Eye (tissue), 1 donor: ENCODE data around the gene RFX3.

Experiments used
- DNase-seq: peaks from one replicate; pipeline ENCODE4 v3.0.0-alpha.2; 2015

Gene RFX3

GRCh38 chr9:3268223-3268622 is 257.6 kb downstream of the RFX3 start:
- no peak for DNase-seq

- DNase-seq = no peak
Observed at GRCh38 chr9:3263698-3264097, 262.1 kb downstream of the RFX3 start.

DNA sequence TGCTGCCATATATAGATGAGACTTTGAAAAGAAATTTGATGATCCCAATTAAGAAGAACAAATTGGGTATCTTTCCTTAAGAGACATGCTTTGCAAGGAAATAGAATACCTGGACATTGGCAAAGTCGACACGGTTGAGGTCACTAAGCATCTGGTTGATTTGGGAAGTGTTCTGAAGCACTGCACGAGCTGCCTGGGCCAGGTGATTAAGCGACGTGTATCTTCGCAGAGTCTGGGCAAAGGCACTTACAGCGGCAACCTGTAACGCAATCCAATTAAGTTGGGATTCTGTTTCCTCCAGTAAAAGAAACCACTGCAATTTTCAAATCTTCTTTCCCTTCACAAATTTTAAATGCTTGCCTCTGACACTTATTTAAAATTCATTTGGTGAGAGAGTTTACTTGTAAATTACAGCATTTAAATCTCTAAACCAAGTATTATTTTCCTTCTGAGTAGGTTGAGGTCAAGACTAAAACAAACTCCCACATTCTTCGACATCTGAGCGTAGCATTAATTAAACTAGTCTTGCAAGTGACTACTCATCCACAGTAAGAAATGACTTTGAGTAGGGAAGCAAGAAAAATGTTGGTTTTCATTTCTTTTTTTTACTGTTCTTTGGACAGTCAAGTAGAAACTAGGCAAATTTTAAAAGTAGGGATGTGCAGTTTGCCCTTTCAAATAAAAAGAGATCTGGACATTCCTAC is 262.8 kb downstream of the RFX3 start:
- DNase-seq = no peak

DNA sequence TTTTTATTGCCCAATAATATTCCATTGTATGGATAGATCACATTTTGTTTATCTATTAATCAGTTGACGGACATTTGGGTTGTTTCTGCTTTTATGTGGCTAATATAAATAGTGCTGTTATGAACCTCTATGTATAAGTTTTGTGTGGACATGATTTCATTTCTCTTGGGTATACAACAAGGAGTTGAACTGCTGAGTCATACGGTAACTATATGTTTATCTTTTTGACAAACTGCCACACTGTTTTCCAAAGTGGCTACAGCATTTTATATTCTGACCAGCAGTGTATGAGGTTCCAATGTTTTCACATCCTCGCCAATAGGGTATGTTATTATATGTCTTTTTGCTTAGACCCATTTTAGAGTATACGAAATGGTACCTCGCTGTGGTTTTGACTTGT is 264.3 kb downstream of the RFX3 start:
- DNase-seq = no peak

GRCh38 chr9:3256571-3257330 is 269.1 kb downstream of the RFX3 start:
- no peak for DNase-seq

DNA sequence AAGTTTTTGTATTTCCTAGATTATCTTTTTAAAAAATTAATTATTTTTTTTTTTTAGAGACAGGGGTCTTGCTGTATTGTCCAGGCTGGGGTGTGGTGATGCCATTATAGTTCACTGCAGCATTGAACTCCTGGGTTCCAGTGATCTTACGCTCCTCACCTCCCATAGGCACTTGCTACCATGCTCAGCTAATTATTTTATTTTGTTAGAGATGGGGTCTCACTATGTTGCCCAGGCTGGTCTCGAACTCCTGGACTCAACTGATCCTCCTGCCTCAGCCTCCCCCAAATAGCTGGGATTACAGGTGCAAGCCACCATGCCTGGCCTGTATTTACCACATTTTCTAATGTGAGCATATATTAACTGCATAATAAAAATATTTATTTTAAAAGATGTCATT is 274.5 kb downstream of the RFX3 start:
- no peak for DNase-seq

- DNase-seq = no peak
Observed at GRCh38 chr9:3250741-3251140, 275.1 kb downstream of the RFX3 start.

GRCh38 chr9:3247211-3247610 is 278.6 kb downstream of the RFX3 start:
- no peak for DNase-seq

DNA sequence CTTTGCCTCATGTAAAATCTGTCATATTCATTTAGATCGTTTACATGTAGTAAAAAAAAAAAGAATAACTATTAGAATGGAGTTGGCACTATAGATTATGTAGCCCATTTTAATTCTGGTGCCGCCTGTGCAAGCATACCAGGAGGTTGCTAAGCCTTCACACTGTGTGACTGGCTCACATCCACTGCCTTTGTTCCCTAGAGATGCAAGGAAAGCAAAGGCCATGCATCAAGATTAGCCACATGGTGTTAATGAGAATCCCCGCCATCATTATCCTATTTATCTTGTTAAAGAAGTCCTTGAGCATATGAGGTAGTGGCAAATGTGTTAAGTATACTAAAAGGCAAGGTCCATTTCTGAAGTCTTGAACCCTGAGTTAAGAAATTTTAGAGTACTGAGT is 279.6 kb downstream of the RFX3 start:
- no peak for DNase-seq

DNA sequence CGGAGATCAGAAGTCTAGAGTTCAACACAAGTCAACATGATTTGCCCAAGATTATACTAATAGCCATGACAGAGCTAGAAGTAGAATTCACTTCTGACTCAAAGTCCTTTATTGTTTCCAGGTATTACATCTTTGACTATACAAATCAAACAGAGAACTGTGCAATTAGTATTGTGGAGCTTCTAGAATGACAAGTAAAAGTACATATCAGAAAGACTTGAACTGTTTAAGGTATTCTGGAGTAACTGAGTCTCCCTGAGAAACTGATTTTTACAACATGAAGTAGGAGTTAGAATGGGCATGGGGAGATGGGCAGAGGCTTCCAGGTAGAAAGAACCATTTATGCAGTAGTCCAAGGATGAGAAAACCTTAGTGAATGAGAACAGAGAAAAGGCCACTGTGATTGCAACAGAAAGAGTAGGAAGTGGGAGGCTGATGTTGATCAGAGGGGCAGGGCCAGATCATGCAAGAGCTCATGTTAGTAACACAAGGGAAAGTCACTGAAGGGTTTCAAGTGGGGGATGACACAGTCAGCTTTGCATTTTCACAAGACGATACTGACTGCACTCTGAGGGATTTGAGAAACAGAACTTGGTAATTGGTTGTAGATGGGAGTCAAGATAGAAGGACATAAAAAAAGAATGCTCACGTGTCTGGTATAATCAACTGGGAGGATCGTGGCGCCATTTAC is 280.7 kb downstream of the RFX3 start:
- DNase-seq = no peak

DNA sequence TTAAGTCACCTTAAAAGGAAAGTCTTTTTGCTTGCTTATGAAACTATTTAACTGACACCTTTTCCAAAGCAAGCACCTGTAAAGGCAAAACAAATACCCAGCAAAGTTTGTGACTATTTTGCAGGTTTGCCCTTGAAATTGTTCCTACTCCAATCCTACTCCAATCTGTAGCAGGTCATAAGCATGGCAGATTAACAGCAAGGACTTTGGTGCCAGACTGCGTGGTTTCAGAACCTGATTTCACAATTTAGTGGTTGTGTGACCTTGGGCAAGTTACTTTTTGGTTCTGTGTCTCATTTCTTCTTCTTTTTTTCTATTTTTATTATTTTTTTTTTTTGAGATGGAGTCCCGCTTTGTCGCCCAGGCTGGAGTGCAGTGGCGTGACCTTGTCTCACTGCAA is 282.1 kb downstream of the RFX3 start:
- DNase-seq = no peak

DNA sequence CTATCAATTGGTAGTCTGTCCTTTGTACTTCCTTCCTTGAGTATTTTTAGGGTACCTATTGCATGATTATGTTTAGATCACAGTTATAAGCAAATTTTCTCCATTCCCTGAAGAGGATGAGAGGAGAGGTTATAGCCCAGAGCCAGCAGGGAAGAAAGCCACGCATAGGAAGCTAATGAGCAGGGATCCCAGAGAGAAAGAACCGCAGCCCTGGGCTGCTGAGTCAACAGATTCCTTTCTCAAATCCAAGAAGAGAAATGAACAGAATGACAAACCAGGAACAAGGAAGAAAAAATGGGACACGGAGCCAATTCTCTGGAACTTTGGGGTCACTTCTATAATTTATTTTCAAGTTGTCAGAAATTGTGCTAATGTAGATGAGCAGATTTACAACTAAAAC is 284.5 kb downstream of the RFX3 start:
- DNase-seq = peak; percentile 37

DNA sequence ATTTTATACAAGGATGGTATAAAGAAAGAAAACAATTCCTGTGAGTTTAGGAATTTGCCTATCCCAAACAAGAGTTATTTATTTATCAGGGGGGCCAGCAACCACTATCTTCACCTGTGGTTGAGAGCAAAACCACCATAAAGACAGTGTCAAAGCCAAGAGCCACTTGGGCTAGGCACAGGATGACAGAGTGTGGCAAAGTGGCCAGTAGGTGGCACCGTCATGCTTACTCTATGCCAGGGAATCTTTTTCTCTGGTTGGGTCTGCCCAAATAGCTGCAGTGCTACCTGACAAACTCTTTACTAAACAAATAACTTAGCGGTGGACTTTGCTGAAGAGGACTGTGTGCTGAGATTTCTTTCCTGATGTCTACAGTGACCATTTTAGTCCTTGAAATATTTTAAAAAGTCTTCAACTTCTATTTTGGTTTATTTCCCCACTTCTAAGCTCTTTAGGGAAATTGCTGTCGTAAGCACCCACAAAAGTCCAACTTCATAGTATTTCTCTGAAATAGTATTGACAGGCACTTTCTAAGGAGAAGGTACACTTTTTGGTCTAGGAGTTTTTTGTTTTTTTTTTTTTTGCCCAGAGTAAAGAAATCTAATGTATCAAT is 285.0 kb downstream of the RFX3 start:
- peak; percentile 76 for DNase-seq

DNA sequence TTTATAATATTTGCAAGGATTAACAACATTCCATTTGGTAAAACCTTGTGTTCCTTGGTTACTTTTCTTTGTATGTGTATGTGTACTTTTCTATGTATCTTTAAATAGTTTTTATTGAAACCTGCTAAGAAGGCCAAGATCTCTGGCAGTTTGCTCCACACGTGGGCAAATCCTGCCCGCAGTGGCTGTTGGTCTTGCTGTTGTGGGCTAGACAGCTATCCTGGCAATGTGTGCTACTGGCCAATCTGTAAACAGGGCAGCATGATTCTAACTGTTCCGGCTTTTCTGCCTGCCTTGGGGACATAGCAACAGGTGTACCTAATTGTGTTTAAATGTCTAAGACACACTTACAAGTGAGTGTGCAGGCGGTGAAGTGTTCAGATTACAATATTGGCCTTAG is 286.6 kb downstream of the RFX3 start:
- DNase-seq = no peak

DNA sequence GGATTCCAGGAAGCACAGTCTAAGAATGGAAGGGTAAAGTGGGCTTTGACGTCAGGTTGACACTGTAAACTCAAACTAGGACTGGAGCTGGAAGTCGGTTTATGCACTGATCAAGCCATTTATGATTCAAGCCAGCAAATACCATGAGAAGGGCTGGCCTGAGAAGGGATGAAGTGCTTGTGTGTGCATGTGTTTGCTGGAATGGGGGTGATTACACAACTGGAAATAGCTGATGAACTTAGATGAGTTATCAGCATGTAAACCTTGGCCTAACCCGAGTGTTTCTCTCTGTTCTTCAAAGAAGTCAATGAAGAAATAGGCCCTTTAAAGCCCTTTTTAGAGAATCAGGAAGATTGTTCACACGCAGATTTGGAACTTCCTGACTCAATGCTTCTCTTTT is 287.6 kb downstream of the RFX3 start:
- DNase-seq = no peak

- DNase-seq = no peak
Observed at GRCh38 chr9:3237121-3237520, 288.7 kb downstream of the RFX3 start.

DNA sequence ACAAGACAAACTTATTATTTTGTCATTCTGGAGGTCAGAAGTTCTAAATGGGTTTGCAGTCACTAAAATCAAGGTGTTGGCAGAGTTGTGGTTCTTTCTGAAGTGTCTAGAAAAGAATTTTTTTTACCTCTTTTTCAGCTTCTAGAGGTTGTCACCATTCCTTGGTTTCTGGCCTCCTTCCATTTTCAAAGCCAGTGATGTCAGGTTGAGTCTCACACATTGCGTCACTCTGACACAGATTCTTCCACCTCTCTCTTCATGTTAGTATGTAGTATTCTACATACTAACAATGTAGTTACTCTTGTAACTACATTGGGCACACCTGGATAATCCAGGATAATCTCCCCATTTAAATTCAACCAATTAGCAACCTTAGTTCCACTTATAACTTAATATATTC is 290.3 kb downstream of the RFX3 start:
- no peak for DNase-seq

GRCh38 chr9:3224931-3225330 is 300.9 kb downstream of the RFX3 start:
- peak; percentile 26 for DNase-seq

DNA sequence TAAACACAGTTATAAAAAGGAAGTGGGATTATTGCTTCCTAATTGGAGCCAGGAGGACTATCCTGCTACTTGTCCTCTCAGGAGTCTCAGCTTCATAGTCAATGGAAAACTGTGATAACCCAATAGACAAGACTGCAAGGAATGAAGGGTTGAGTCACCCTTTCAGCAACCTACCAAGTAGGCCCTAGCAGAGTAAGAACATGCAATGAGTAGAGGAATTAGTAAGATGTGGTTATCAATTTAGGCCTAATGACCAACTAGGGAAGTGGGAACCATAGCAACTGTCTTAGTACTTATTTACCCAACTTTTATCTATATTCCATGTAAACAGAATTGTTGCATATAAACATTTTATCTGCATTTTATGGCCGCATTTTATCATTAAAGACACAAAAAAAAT is 310.1 kb downstream of the RFX3 start:
- no peak for DNase-seq

DNA sequence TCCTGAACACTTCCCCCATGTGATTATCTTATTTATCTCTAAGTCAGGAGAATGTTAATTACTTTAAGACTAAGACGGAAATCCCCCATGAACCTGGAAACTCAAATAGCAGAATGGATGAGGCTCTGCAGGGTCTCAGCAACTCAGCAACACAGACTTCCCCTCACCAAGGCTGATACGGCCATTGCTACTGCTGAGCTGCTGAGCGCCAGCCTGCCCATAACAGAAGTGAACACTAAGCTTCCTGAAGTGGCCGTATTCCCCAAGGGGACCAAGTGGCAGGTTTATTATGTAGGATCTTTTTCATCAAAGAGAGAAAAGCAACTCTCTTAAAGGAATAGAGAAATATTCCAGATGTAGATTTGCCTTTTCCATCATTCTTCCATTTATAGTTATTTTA is 311.1 kb downstream of the RFX3 start:
- DNase-seq = peak; percentile 9

DNA sequence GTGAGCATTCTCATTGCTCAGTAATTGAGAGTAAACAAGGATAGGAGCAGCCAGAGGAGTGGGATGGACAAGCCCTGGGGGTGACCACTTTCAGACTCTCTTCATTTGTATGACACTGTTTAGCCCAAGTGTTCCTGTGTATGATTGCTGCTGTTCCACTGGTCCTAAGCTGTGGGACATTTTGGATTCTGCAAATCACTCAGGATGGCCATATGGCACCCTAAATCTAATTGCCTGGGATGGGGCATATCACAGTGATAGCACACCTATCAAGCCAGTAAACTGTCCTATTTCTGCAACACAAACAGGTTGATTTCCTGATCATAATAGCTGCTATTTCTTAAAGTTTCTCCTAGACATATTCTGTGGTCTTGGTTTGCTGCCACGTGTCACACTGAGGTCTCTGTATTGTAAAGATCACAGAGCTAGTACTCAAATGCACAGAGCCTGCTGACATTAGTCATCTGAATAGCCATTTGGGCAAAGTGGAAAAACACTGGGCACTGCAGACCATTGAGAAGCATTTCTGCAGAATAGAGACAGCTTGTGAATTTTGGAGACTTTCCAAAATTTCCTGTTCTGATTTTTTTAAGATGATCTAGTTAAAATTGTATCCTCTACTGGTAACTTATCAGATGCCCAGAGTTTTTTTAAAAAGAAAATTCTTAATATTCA is 320.2 kb downstream of the RFX3 start:
- DNase-seq = no peak

DNA sequence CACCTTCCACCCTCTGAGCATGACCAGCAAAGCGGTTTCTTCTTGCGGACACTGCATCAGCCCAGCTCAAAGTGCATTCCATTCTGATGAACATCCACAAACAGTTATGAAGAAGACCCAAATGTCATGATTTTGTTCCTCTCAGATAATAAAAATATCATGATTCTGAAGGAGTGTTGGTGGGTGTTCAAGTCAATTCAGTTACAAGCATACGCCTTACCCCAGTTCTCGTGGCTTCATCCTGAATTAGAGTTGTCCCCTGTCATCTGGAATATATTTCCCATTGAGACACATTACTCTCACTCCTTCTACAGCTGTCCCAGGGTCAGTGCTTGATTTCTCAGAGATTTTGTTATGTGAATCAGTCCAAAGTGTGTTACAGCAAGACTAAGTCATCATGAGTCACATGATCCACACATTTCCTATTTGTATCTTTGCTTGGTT is 325.4 kb downstream of the RFX3 start:
- no peak for DNase-seq

GRCh38 chr9:3193791-3194190 is 332.0 kb downstream of the RFX3 start:
- no peak for DNase-seq
